ENCODE data around the gene PAPOLG. TPM values are rescaled to one million over a fixed set of nuclear protein-coding genes. Genes with fewer than 3 reads are reported as not detected.

Gene PAPOLG
- total RNA-seq, result 10 to 100 TPM; 15.5 to 17.2 (median 16.5) TPM

GRCh38 chr2:60756097-60757087 lies at the start of gene PAPOLG:
Gene PAPOLG (plus strand): TSS chr2:60756268. CDS start chr2:60756479, 211 bp downstream.
- ATAC-seq (peak; percentile 99), DNase-seq (peak; percentile 98)
- H3K4me1 Mint-ChIP-seq (ENCODE audit: low read depth), result peaks cover 40% of the 10 kb centered on the region
- peaks cover 14% of the 10 kb centered on the region for H3K36me3 Mint-ChIP-seq (ENCODE audit: insufficient read depth)
- no peaks in the 10 kb centered on the region for H3K9me3 Mint-ChIP-seq
- no peaks in the 10 kb centered on the region for H3K27me3 Mint-ChIP-seq (ENCODE audit: low read depth)
- H3K4me3 Mint-ChIP-seq, result peak within 1 kb of the TSS; percentile 99

- Mint-ChIP-seq H3K36me3 (ENCODE audit: insufficient read depth) (no peaks in the 10 kb centered on the region), H3K4me3 (no peak overlapping the region), H3K4me1 (ENCODE audit: low read depth) (no peaks in the 10 kb centered on the region), H3K27me3 (ENCODE audit: low read depth) (peaks cover 3% of the 10 kb centered on the region), H3K9me3 (no peaks in the 10 kb centered on the region)
- ATAC-seq, result peak in 1 of 2 donors; percentile 28
- DNase-seq, result no peak
These were observed 48.2 kb upstream of the PAPOLG start for GRCh38 chr2:60707750-60708371.

- no peak for DNase-seq
- H3K27me3 Mint-ChIP-seq (ENCODE audit: low read depth), result peaks cover 3% of the 10 kb centered on the region
- H3K9me3 Mint-ChIP-seq, result no peaks in the 10 kb centered on the region
- H3K36me3 Mint-ChIP-seq (ENCODE audit: insufficient read depth), result no peaks in the 10 kb centered on the region
- no peaks in the 10 kb centered on the region for H3K4me1 Mint-ChIP-seq (ENCODE audit: low read depth)
- no peak for ATAC-seq
- no peak overlapping the region for H3K4me3 Mint-ChIP-seq
These were observed 47.3 kb upstream of the PAPOLG start for GRCh38 chr2:60708630-60709320.

GRCh38 chr2:60710707-60711106 lies 45.4 kb upstream of the PAPOLG start:
- Mint-ChIP-seq H3K9me3 (no peaks in the 10 kb centered on the region), H3K4me1 (ENCODE audit: low read depth) (no peaks in the 10 kb centered on the region), H3K4me3 (no peak overlapping the region), H3K27me3 (ENCODE audit: low read depth) (peaks cover 3% of the 10 kb centered on the region), H3K36me3 (ENCODE audit: insufficient read depth) (no peaks in the 10 kb centered on the region)
- ATAC-seq, result no peak
- no peak for DNase-seq

- H3K9me3 Mint-ChIP-seq, result no peaks in the 10 kb centered on the region
These were observed 40.5 kb upstream of the PAPOLG start for GRCh38 chr2:60715561-60715960.

GRCh38 chr2:60717691-60718090 lies 38.4 kb upstream of the PAPOLG start:
- Mint-ChIP-seq H3K9me3 (no peaks in the 10 kb centered on the region), H3K4me3 (no peak overlapping the region), H3K36me3 (ENCODE audit: insufficient read depth) (no peaks in the 10 kb centered on the region), H3K4me1 (ENCODE audit: low read depth) (no peaks in the 10 kb centered on the region), H3K27me3 (ENCODE audit: low read depth) (no peaks in the 10 kb centered on the region)
- DNase-seq (no peak), ATAC-seq (no peak)

More at GRCh38 chr2:60715561-60715960, 40.5 kb upstream of the PAPOLG start:
- Mint-ChIP-seq H3K4me3 (no peak overlapping the region), H3K4me1 (ENCODE audit: low read depth) (no peaks in the 10 kb centered on the region), H3K27me3 (ENCODE audit: low read depth) (no peaks in the 10 kb centered on the region), H3K36me3 (ENCODE audit: insufficient read depth) (no peaks in the 10 kb centered on the region)
- ATAC-seq (no peak), DNase-seq (no peak)

GRCh38 chr2:60719331-60719730 lies 36.7 kb upstream of the PAPOLG start:
- Mint-ChIP-seq H3K36me3 (ENCODE audit: insufficient read depth) (no peaks in the 10 kb centered on the region), H3K4me1 (ENCODE audit: low read depth) (no peaks in the 10 kb centered on the region), H3K9me3 (no peaks in the 10 kb centered on the region), H3K4me3 (no peak overlapping the region), H3K27me3 (ENCODE audit: low read depth) (no peaks in the 10 kb centered on the region)
- no peak for ATAC-seq
- DNase-seq, result no peak

GRCh38 chr2:60725466-60725865 lies 30.6 kb upstream of the PAPOLG start:
- Mint-ChIP-seq H3K27me3 (ENCODE audit: low read depth) (no peaks in the 10 kb centered on the region), H3K9me3 (no peaks in the 10 kb centered on the region), H3K36me3 (ENCODE audit: insufficient read depth) (no peaks in the 10 kb centered on the region), H3K4me1 (ENCODE audit: low read depth) (no peaks in the 10 kb centered on the region), H3K4me3 (no peak overlapping the region)
- ATAC-seq (no peak), DNase-seq (no peak)

GRCh38 chr2:60728855-60729254 lies 27.2 kb upstream of the PAPOLG start:
- DNase-seq, result no peak
- Mint-ChIP-seq H3K4me1 (ENCODE audit: low read depth) (no peaks in the 10 kb centered on the region), H3K9me3 (no peaks in the 10 kb centered on the region), H3K36me3 (ENCODE audit: insufficient read depth) (no peaks in the 10 kb centered on the region), H3K4me3 (no peak overlapping the region), H3K27me3 (ENCODE audit: low read depth) (no peaks in the 10 kb centered on the region)
- ATAC-seq, result no peak

GRCh38 chr2:60735496-60736250 lies 20.4 kb upstream of the PAPOLG start:
- Mint-ChIP-seq H3K27me3 (ENCODE audit: low read depth) (peaks cover 33% of the 10 kb centered on the region), H3K4me3 (peak overlapping the region; percentile 77), H3K36me3 (ENCODE audit: insufficient read depth) (no peaks in the 10 kb centered on the region), H3K9me3 (no peaks in the 10 kb centered on the region), H3K4me1 (ENCODE audit: low read depth) (peaks cover 6% of the 10 kb centered on the region)
- peak; percentile 19 for DNase-seq
- ATAC-seq, result peak; percentile 62 to 71

- Mint-ChIP-seq H3K4me1 (ENCODE audit: low read depth) (peaks cover 6% of the 10 kb centered on the region), H3K36me3 (ENCODE audit: insufficient read depth) (no peaks in the 10 kb centered on the region), H3K4me3 (no peak overlapping the region), H3K27me3 (ENCODE audit: low read depth) (peaks cover 33% of the 10 kb centered on the region), H3K9me3 (no peaks in the 10 kb centered on the region)
- no peak for ATAC-seq
- DNase-seq, result no peak
These were observed 17.4 kb upstream of the PAPOLG start for GRCh38 chr2:60738679-60739078.

GRCh38 chr2:60739156-60739555 lies 16.9 kb upstream of the PAPOLG start:
- no peak for ATAC-seq
- peaks cover 33% of the 10 kb centered on the region for H3K27me3 Mint-ChIP-seq (ENCODE audit: low read depth)
- H3K36me3 Mint-ChIP-seq (ENCODE audit: insufficient read depth), result no peaks in the 10 kb centered on the region
- H3K9me3 Mint-ChIP-seq, result no peaks in the 10 kb centered on the region
- H3K4me1 Mint-ChIP-seq (ENCODE audit: low read depth), result peaks cover 6% of the 10 kb centered on the region
- no peak for DNase-seq
- H3K4me3 Mint-ChIP-seq, result no peak overlapping the region

GRCh38 chr2:60741576-60741975 lies 14.5 kb upstream of the PAPOLG start:
- Mint-ChIP-seq H3K4me1 (ENCODE audit: low read depth) (peaks cover 11% of the 10 kb centered on the region), H3K4me3 (no peak overlapping the region)
- ATAC-seq, result no peak

GRCh38 chr2:60742419-60742818 lies 13.6 kb upstream of the PAPOLG start:
- DNase-seq (no peak), ATAC-seq (no peak)
- Mint-ChIP-seq H3K27me3 (ENCODE audit: low read depth) (peaks cover 13% of the 10 kb centered on the region), H3K9me3 (no peaks in the 10 kb centered on the region), H3K4me1 (ENCODE audit: low read depth) (peaks cover 12% of the 10 kb centered on the region), H3K4me3 (no peak overlapping the region), H3K36me3 (ENCODE audit: insufficient read depth) (no peaks in the 10 kb centered on the region)

More at GRCh38 chr2:60741576-60741975, 14.5 kb upstream of the PAPOLG start:
- Mint-ChIP-seq H3K36me3 (ENCODE audit: insufficient read depth) (no peaks in the 10 kb centered on the region), H3K27me3 (ENCODE audit: low read depth) (peaks cover 19% of the 10 kb centered on the region), H3K9me3 (no peaks in the 10 kb centered on the region)
- DNase-seq, result no peak
